ENCODE measurements around the gene ABLIM3. TPM values are rescaled to one million over a fixed set of nuclear protein-coding genes. Genes with fewer than 3 reads are reported as not detected.

ABLIM3 gene
- total RNA-seq, 1 experiment from 2014 or later = 111 TPM

GRCh38 chr5:149140197-149141002 is 893 bp upstream of the ABLIM3 start:
- no peaks in the 10 kb centered on the region for H3K9me2 ChIP-seq (ENCODE audit: insufficient read depth)
- H3K36me3 ChIP-seq (ENCODE audit: low read depth) = peaks cover 10% of the 10 kb centered on the region; the same call in 1 of the 2 replicates
- peak overlapping the region; percentile 99 for H3K4me2 ChIP-seq
- H3F3A ChIP-seq (ENCODE audit: insufficient read depth, low read depth) = peaks cover 37% of the 10 kb centered on the region
- H2AFZ ChIP-seq = peak overlapping the region; percentile 81; the same call in 1 of the 2 replicates
- DNase-seq = peak; percentile 72 to 95
- no peaks in the 10 kb centered on the region for H3K9me3 ChIP-seq (ENCODE audit: insufficient read depth, low read depth)
- peaks cover 61% of the 10 kb centered on the region for H3K4me1 ChIP-seq (replicated peaks; ENCODE audit: insufficient read depth)
- POLR2A ChIA-PET (ENCODE audit: unreplicated experiment) = interaction anchor here (0.6 kb wide), 1 partner anchor 27 kb away, joined by 3 read pairs; no protein-coding TSS in a partner anchor
- no peaks in the 10 kb centered on the region for H3K27me3 ChIP-seq (ENCODE audit: insufficient read depth, low read depth)
- H3K4me3 ChIP-seq = peak overlapping the region; percentile 97; the same call in 1 of the 2 replicates
- no TSS peak for BruUV-seq (replicated peaks)
- peak overlapping the region; percentile 91 for H3K27ac ChIP-seq
- H3K79me2 ChIP-seq (ENCODE audit: low read depth) = peaks cover 38% of the 10 kb centered on the region
- H4K20me1 ChIP-seq (ENCODE audit: insufficient read depth) = no peaks in the 10 kb centered on the region
- TF ChIP-seq EZH2 (IDR thresholded peaks at IDR 0.05; ENCODE audit: low read depth) = no peak
- no peak for TF ChIP-seq CTCF (conservative IDR thresholded peaks at IDR 0.05)
- CTCF ChIA-PET = interaction anchor here (1.1 to 1.3 kb wide), 2 partner anchors 10 to 13 kb away, joined by 3 to 6 read pairs; no protein-coding TSS in a partner anchor
- intact Hi-C loops (cut with micrococcal nuclease; ENCODE audit: unreplicated experiment) = loop anchor here (1.0 to 5.0 kb wide), 6 partner anchors 10 to 287 kb away; no protein-coding TSS in a partner anchor

- CTCF ChIA-PET = interaction anchor here (1.2 to 1.4 kb wide), 2 partner anchors 10 to 15 kb away, joined by 4 to 8 read pairs; no protein-coding TSS in a partner anchor
- Histone ChIP-seq H3K27me3 (ENCODE audit: insufficient read depth, low read depth) (no peaks in the 10 kb centered on the region), H3K27ac (peak overlapping the region; percentile 91)
Observed at GRCh38 chr5:149141957-149142851, 911 bp downstream of the ABLIM3 start.

More at GRCh38 chr5:149141957-149142851, 911 bp downstream of the ABLIM3 start:
- no peaks in the 10 kb centered on the region for H3K9me2 ChIP-seq (ENCODE audit: insufficient read depth)
- H3K4me2 ChIP-seq = peak overlapping the region; percentile 99
- peaks cover 24% of the 10 kb centered on the region for H3F3A ChIP-seq (ENCODE audit: insufficient read depth, low read depth)
- H3K36me3 ChIP-seq (ENCODE audit: low read depth) = peaks cover 25% of the 10 kb centered on the region
- BruUV-seq (replicated peaks) = TSS peak; percentile 36
- peak overlapping the region; percentile 81 for H2AFZ ChIP-seq
- POLR2A ChIA-PET (ENCODE audit: unreplicated experiment) = interaction anchor here (0.6 to 1.2 kb wide), 4 partner anchors 17 to 316 kb away, joined by 3 to 22 read pairs (median 4); partner anchors contain the start of gene ADRB2
- no peak for DNase-seq
- no peaks in the 10 kb centered on the region for H4K20me1 ChIP-seq (ENCODE audit: insufficient read depth)
- H3K4me3 ChIP-seq = peak overlapping the region; percentile 97
- intact Hi-C loops (cut with micrococcal nuclease; ENCODE audit: unreplicated experiment) = loop anchor here (1.0 to 5.0 kb wide), 6 partner anchors 12 to 285 kb away; no protein-coding TSS in a partner anchor
- no peak for TF ChIP-seq EZH2 (IDR thresholded peaks at IDR 0.05; ENCODE audit: low read depth)
- TF ChIP-seq CTCF (conservative IDR thresholded peaks at IDR 0.05) = no peak
- peaks cover 13% of the 10 kb centered on the region; the same call in 1 of the 2 replicates for H3K9me3 ChIP-seq (ENCODE audit: insufficient read depth, low read depth)
- H3K79me2 ChIP-seq (ENCODE audit: low read depth) = peaks cover 56% of the 10 kb centered on the region
- H3K4me1 ChIP-seq (replicated peaks; ENCODE audit: insufficient read depth) = peaks cover 61% of the 10 kb centered on the region
